Neutrophil (primary cell): ENCODE data around the gene OSBPL1A.

Experiments used
- H3K27ac ChIP-seq: fragments of 200-600 bp; sonication (generic); 2 replicates; pipeline ENCODE4 v1.5.1; 2016; ENCODE audit warnings: mild to moderate bottlenecking, moderate library complexity
- H3K27me3 ChIP-seq: fragments of 200-600 bp; sonication (generic); 2 replicates; pipeline ENCODE4 v1.6.0; 2016; ENCODE audit warnings: mild to moderate bottlenecking
- H3K36me3 ChIP-seq: fragments of 200-600 bp; sonication (generic); 2 replicates; pipeline ENCODE4 v1.5.1; 2017
- H3K4me1 ChIP-seq, 2 experiments: fragments of 200-600 bp in 1 of 2; sonication (generic) in 1 of 2; 1 replicate in 1 of 2; 2 replicates in 1 of 2; pipeline versions ENCODE4 v1.5.1 to v1.6.1; 2013 to 2016; ENCODE audit warnings: low read depth in 1 of 2, low read length in 1 of 2, mild to moderate bottlenecking in 1 of 2, moderate library complexity in 1 of 2; ENCODE audit not compliant: control insufficient read depth in 1 of 2, insufficient read depth in 1 of 2
- H3K4me3 ChIP-seq, 2 experiments: fragments of 200-600 bp in 1 of 2; sonication (generic) in 1 of 2; 1 replicate in 1 of 2; 2 replicates in 1 of 2; pipeline ENCODE4 v1.5.1; 2013 to 2016; ENCODE audit warnings: low read depth in 1 of 2, low read length in 1 of 2, mild to moderate bottlenecking in 1 of 2, moderate library complexity in 1 of 2
- H3K9me3 ChIP-seq: fragments of 200-600 bp; sonication (generic); 2 replicates; pipeline ENCODE4 v1.5.1; 2016
- TF ChIP-seq, protein P1 (sequence below): fragments of 200-600 bp; sonication (generic); IDR thresholded peaks from 2 replicates; pipeline ENCODE4 v1.5.1; 2016; ENCODE audit warnings: antibody characterized with exemption

Gene OSBPL1A

DNA sequence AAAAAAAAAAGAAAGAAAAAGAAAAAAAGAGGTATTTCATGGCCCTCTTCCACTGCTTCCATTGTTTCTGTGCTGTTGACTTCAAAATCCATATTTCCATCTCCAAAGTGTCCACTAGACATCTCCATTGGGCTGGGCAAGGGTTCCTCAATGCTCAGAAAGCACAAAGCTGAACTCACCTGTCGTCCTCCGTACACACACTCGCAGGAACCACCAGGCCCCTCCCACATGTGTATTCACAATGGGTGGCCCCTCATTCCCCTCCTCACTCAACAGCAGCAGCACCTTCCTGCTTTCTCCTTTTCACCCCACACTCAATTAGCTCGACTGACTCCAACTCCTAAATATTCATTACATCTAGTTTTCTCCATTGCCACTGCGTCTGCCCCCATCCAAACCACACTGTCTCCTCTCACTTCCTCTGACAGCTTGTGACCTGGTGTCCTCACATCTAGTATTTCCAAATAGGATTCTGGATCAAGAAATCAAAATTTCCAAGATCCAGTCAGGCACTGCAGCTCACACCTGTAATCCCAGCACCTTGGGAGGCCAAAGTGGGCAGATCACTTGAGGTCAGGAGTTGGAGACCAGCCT lies 25.2 kb downstream of the OSBPL1A start:
- Histone ChIP-seq H3K4me3 (no peak overlapping the region), H3K9me3 (no peaks in the 10 kb centered on the region), H3K4me1 (no peaks in the 10 kb centered on the region), H3K27me3 (no peaks in the 10 kb centered on the region), H3K27ac (no peak overlapping the region), H3K36me3 (peaks cover 15% of the 10 kb centered on the region)
- TF ChIP-seq, protein P1, sequence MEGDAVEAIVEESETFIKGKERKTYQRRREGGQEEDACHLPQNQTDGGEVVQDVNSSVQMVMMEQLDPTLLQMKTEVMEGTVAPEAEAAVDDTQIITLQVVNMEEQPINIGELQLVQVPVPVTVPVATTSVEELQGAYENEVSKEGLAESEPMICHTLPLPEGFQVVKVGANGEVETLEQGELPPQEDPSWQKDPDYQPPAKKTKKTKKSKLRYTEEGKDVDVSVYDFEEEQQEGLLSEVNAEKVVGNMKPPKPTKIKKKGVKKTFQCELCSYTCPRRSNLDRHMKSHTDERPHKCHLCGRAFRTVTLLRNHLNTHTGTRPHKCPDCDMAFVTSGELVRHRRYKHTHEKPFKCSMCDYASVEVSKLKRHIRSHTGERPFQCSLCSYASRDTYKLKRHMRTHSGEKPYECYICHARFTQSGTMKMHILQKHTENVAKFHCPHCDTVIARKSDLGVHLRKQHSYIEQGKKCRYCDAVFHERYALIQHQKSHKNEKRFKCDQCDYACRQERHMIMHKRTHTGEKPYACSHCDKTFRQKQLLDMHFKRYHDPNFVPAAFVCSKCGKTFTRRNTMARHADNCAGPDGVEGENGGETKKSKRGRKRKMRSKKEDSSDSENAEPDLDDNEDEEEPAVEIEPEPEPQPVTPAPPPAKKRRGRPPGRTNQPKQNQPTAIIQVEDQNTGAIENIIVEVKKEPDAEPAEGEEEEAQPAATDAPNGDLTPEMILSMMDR = no peak

DNA sequence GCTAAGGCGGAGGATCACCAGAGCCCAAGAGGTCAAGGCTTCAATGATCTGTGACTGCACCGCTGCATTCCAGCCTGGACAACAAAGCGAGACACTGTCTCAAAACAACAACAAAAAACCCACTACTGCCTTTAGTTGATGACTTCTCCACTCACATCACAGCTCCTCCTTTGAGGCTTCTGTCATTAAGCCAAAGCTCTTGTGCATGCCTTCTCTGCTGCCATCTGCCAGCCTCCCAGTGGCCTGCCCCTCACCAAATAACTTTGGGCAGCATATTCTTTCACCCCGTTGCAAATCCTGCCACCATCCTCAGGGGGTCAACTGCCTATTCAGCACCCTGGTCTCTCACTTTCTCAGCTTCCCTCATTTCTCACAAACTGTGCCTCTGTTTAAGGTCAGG lies 27.5 kb downstream of the OSBPL1A start:
- Histone ChIP-seq H3K27me3 (no peaks in the 10 kb centered on the region), H3K27ac (no peak overlapping the region), H3K9me3 (no peaks in the 10 kb centered on the region), H3K4me1 (no peaks in the 10 kb centered on the region), H3K36me3 (no peaks in the 10 kb centered on the region), H3K4me3 (no peak overlapping the region)
- TF ChIP-seq, protein P1 = no peak

DNA sequence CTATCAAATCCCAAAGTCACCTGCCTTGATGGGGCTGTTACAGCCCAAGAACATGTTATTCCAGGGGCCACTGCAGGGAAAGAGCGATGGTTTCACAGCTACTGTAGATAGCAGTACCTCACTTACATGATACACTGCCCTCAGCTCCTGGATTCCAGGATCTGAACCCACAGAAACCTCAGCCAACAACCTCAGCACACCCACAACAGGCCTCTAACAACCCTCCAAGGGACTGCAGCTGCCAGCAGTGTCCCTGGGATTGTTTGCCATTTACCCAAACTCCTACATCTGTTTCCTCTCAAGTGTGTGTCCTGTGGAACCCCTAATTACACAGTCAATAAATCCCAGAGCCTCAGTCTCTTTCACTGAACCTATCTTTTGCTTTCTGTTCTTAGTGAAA lies 28.2 kb downstream of the OSBPL1A start:
- H3K9me3 ChIP-seq = no peaks in the 10 kb centered on the region
- no peaks in the 10 kb centered on the region for H3K27me3 ChIP-seq
- no peaks in the 10 kb centered on the region for H3K36me3 ChIP-seq
- H3K4me3 ChIP-seq = no peak overlapping the region
- TF ChIP-seq, protein P1 = no peak
- H3K4me1 ChIP-seq = no peaks in the 10 kb centered on the region
- H3K27ac ChIP-seq = no peak overlapping the region

DNA sequence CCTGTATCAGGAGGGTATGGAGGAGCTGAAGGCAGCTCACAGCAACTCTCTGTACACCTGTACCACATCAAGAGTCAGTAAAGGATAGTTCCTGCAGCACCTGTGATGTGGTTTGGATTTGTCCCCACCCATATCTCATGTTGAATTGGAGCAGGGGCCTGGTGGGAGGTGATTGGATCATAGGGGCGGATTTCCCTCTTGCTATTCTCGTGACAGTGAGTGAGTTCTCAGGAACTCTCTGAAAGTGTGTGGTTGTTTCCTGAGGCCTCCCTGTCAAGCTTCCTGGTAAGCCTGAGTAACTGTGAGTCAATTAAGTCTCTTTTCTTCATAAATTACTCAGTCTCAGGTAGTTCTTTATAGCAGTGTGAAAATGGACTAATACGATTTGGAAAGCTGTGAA lies 28.9 kb downstream of the OSBPL1A start:
- Histone ChIP-seq H3K27ac (no peak overlapping the region), H3K27me3 (no peaks in the 10 kb centered on the region), H3K4me1 (no peaks in the 10 kb centered on the region), H3K36me3 (no peaks in the 10 kb centered on the region), H3K9me3 (no peaks in the 10 kb centered on the region), H3K4me3 (no peak overlapping the region)
- TF ChIP-seq, protein P1 = no peak

DNA sequence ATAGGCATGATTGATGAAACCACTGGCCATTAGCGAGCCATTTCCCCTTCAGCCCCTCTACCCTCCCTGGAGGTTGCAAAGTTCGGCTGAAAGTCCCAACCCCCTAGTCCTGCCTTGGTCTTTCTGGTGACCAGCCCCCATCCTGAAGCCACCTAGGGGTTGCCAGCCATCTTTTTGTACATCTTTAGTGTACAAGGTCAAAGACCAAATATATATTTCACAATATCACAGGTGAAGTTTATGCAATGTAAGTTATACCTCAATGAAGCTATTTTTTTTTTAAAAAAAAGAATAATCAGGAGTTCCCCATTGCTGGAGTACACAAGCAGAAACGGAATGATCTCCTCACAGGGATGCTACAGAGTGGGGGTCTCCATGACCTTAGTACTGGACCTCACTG lies 31.3 kb downstream of the OSBPL1A start:
- H3K27me3 ChIP-seq = no peaks in the 10 kb centered on the region
- TF ChIP-seq, protein P1 = no peak
- no peaks in the 10 kb centered on the region for H3K36me3 ChIP-seq

DNA sequence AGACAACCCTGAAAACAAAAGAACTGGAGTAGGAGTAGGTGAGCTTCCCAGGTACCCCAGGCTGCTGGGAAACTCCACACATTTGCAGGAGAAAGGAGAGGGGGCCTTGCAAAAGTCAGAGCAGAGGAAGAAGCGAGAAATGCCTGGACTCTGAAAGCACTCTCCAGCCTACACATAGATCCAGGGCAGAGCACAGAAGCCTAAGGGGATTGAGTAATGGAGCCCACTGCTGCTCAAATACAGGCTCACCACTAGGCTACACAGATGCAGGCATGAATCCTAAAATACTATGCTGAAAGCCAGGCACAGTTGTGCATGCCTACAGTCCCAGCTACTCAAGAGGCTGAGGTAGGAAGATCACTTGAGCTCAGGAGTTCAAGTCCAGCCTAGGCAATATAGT lies 33.4 kb downstream of the OSBPL1A start:
- no peak overlapping the region for H3K4me3 ChIP-seq
- H3K36me3 ChIP-seq = no peaks in the 10 kb centered on the region
- TF ChIP-seq, protein P1 = no peak
- no peaks in the 10 kb centered on the region for H3K27me3 ChIP-seq
- peaks cover 0 to 5% of the 10 kb centered on the region in 2 experiments for H3K4me1 ChIP-seq
- no peak overlapping the region for H3K27ac ChIP-seq
- H3K9me3 ChIP-seq = no peaks in the 10 kb centered on the region

More for the DNA sequence above, 31.3 kb downstream of the OSBPL1A start:
- Histone ChIP-seq H3K9me3 (no peaks in the 10 kb centered on the region), H3K27ac (no peak overlapping the region), H3K4me1 (no peaks in the 10 kb centered on the region), H3K4me3 (no peak overlapping the region)
